Endodermal cell (in vitro differentiated cells): ENCODE measurements around the gene TLL1. TPM values are rescaled to one million over a fixed set of nuclear protein-coding genes. Genes with fewer than 3 reads are reported as not detected.

Source experiments
- DNase-seq: peaks from one replicate; pipeline ENCODE4 v3.0.0-alpha.2; 2017
- H3K27ac ChIP-seq: 2 replicates; pipeline ENCODE4 v1.5.1; 2013; ENCODE audit warnings: mild to moderate bottlenecking, low read depth, low read length, moderate library complexity
- H3K27me3 ChIP-seq: 2 replicates; pipeline ENCODE4 v1.6.1; 2013; ENCODE audit warnings: mild to moderate bottlenecking, low read length, moderate library complexity; ENCODE audit not compliant: insufficient read depth, control insufficient read depth, poor library complexity, severe bottlenecking
- H3K36me3 ChIP-seq: 2 replicates; pipeline ENCODE4 v1.7.0; 2013; ENCODE audit warnings: mild to moderate bottlenecking, low read length, moderate library complexity; ENCODE audit not compliant: control insufficient read depth, insufficient read depth
- H3K4me1 ChIP-seq: one replicate; pipeline ENCODE4 v1.7.0; 2013; ENCODE audit warnings: low read length; ENCODE audit not compliant: control insufficient read depth, insufficient read depth
- H3K4me3 ChIP-seq: 2 replicates; pipeline ENCODE4 v1.5.1; 2013; ENCODE audit warnings: mild to moderate bottlenecking, low read length, moderate library complexity
- H3K9ac ChIP-seq: 2 replicates; pipeline ENCODE4 v1.6.1; 2013; ENCODE audit warnings: mild to moderate bottlenecking, low read length, moderate library complexity; ENCODE audit not compliant: poor library complexity, severe bottlenecking; ENCODE audit errors: extremely low read depth
- H3K9me3 ChIP-seq: 2 replicates; pipeline ENCODE4 v1.6.1; 2013; ENCODE audit warnings: mild to moderate bottlenecking, low read length, moderate library complexity; ENCODE audit not compliant: control insufficient read depth
- H3K27ac Mint-ChIP-seq: 2 replicates; pipeline ENCODE4 v1.8.0; 2020; ENCODE audit warnings: mixed read lengths
- H3K27me3 Mint-ChIP-seq: 2 replicates; pipeline ENCODE4 v1.8.0; 2021; ENCODE audit warnings: mild to moderate bottlenecking, mixed read lengths; ENCODE audit not compliant: insufficient read depth
- H3K36me3 Mint-ChIP-seq: 2 replicates; pipeline ENCODE4 v1.8.0; 2020; ENCODE audit warnings: low read depth, mixed read lengths
- H3K4me1 Mint-ChIP-seq: 2 replicates; pipeline ENCODE4 v1.8.0; 2020; ENCODE audit warnings: mixed read lengths
- H3K4me3 Mint-ChIP-seq: 2 replicates; pipeline ENCODE4 v1.8.0; 2020; ENCODE audit warnings: mild to moderate bottlenecking, moderate library complexity, mixed read lengths
- H3K9me3 Mint-ChIP-seq: 2 replicates; pipeline ENCODE4 v1.8.0; 2020; ENCODE audit warnings: mild to moderate bottlenecking, mixed read lengths
- CTCF ChIP-seq: fragments of 200-600 bp; sonication (generic); conservative IDR thresholded peaks from 2 replicates; pipeline ENCODE4 v1.5.0; 2021; ENCODE audit warnings: antibody characterized with exemption, mild to moderate bottlenecking
- WGBS, 2 experiments: methylation state at CpG; one replicate each; pipeline versions ENCODE4 v1.1.5 to v1.1.7; 2013; ENCODE audit warnings: missing lambda C conversion rate in 2 of 2, mixed read lengths in 1 of 2; ENCODE audit not compliant: insufficient coverage in 1 of 2, insufficient read length in 1 of 2; 5-methylcytosine and 5-hydroxymethylcytosine counted together
- total RNA-seq, 2 donors: library from RNA; stranded (reverse); fragmentation: NEBNext Ultra II Directional in 1 of 2; extraction: Animal tissue kit (Norgen Biotek cat#: 25700) in 1 of 2; gene quantifications; 2 replicates in 1 of 2; 3 replicates in 1 of 2; pipeline ENCODE4 v1.2.1, GENCODE V29; 2021

The TLL1 gene
- total RNA-seq, 2 donors from 2014 or later: 0.18 to 3.8 TPM

GRCh38 chr4:166075599-166075998 lies 202.6 kb downstream of the TLL1 start:
- no peak overlapping the region for H3K27ac Mint-ChIP-seq
- Histone ChIP-seq H3K9me3 (no peaks in the 10 kb centered on the region), H3K9ac (no peak overlapping the region), H3K36me3 (no peaks in the 10 kb centered on the region), H3K4me1 (no peaks in the 10 kb centered on the region), H3K27me3 (no peaks in the 10 kb centered on the region), H3K4me3 (no peak overlapping the region), H3K27ac (no peak overlapping the region)
- H3K4me3 Mint-ChIP-seq: no peak overlapping the region
- no peak for TF ChIP-seq CTCF
- H3K4me1 Mint-ChIP-seq: peaks cover under 1% of the 10 kb centered on the region
- H3K9me3 Mint-ChIP-seq: no peaks in the 10 kb centered on the region
- no peaks in the 10 kb centered on the region for H3K27me3 Mint-ChIP-seq
- no peaks in the 10 kb centered on the region for H3K36me3 Mint-ChIP-seq
- 71% methylated on average over 1 of the region's 1 CpG; no CpG with 5 or more reads in 1 of the 2 experiments for WGBS, 2 experiments
- no peak for DNase-seq

- H3K9me3 ChIP-seq: no peaks in the 10 kb centered on the region
- whole genome bisulfite sequencing, 2 experiments: 91 to 100% methylated on average over 1 to 4 of the region's 4 CpGs
- no peaks in the 10 kb centered on the region for H3K36me3 ChIP-seq
- H3K4me3 ChIP-seq: no peak overlapping the region
- Mint-ChIP-seq H3K27ac (no peak overlapping the region), H3K4me3 (no peak overlapping the region), H3K27me3 (no peaks in the 10 kb centered on the region), H3K9me3 (no peaks in the 10 kb centered on the region), H3K36me3 (no peaks in the 10 kb centered on the region), H3K4me1 (peaks cover 3% of the 10 kb centered on the region)
- no peaks in the 10 kb centered on the region for H3K27me3 ChIP-seq
- no peak overlapping the region for H3K27ac ChIP-seq
- TF ChIP-seq CTCF: no peak
- DNase-seq: no peak
- no peaks in the 10 kb centered on the region for H3K4me1 ChIP-seq
- no peak overlapping the region for H3K9ac ChIP-seq
These were observed 204.7 kb downstream of the TLL1 start for GRCh38 chr4:166077782-166078181.

GRCh38 chr4:166078383-166078782 lies 205.3 kb downstream of the TLL1 start:
- no peaks in the 10 kb centered on the region for H3K36me3 Mint-ChIP-seq

More at GRCh38 chr4:166078383-166078782, 205.3 kb downstream of the TLL1 start:
- Mint-ChIP-seq H3K9me3 (no peaks in the 10 kb centered on the region), H3K4me3 (no peak overlapping the region), H3K27me3 (no peaks in the 10 kb centered on the region), H3K27ac (no peak overlapping the region), H3K4me1 (peaks cover 3% of the 10 kb centered on the region)
- H3K9me3 ChIP-seq: no peaks in the 10 kb centered on the region
- H3K4me3 ChIP-seq: no peak overlapping the region
- DNase-seq: no peak
- H3K27ac ChIP-seq: no peak overlapping the region
- no peaks in the 10 kb centered on the region for H3K27me3 ChIP-seq
- no peaks in the 10 kb centered on the region for H3K4me1 ChIP-seq
- H3K9ac ChIP-seq: no peak overlapping the region
- no peaks in the 10 kb centered on the region for H3K36me3 ChIP-seq
- WGBS, 2 experiments: 100% methylated on average over 3 of the region's 3 CpGs; no CpG with 5 or more reads in 1 of the 2 experiments
- no peak for TF ChIP-seq CTCF
